GM12892 (cell line): ENCODE results near the gene FRMPD2.

Source experiments
- POLR2A ChIP-seq: IDR thresholded peaks from 2 replicates; pipeline ENCODE4 v1.6.1; 2011; ENCODE audit warnings: low read depth, low read length, control low read depth
- POLR2AphosphoS5 ChIP-seq: IDR thresholded peaks from 2 replicates; pipeline ENCODE4 v1.6.1; 2011; ENCODE audit warnings: low read depth, low read length, control low read depth
- TAF1 ChIP-seq: IDR thresholded peaks from 2 replicates; pipeline ENCODE4 v1.6.1; 2011; ENCODE audit warnings: low read depth, mild to moderate bottlenecking, control low read depth, low read length, borderline replicate concordance

GRCh38 chr10:48207853-48208252 lies 66.6 kb downstream of the FRMPD2 start:
- TF ChIP-seq POLR2AphosphoS5: no peak
- no peak for TF ChIP-seq POLR2A
- no peak for TF ChIP-seq TAF1
